OCI-LY3 (cell line): ENCODE results near the gene CLMP.

Source experiments
- H2AFZ ChIP-seq: fragments of 200-600, 300-600 bp; shearing (Covaris generic); 2 replicates; pipeline ENCODE4 v1.6.0; 2014; ENCODE audit warnings: antibody characterized with exemption, low read depth, low read length
- H3K27ac ChIP-seq: fragments of 200-600, 300-600 bp; sonication (generic); 2 replicates; pipeline ENCODE4 v1.5.1; 2014; ENCODE audit warnings: mild to moderate bottlenecking, low read length, moderate library complexity, mixed read lengths
- H3K27me3 ChIP-seq: fragments of 200-600, 300-600 bp; sonication (generic); 2 replicates; pipeline ENCODE4 v1.6.1; 2014; ENCODE audit warnings: low read depth, low read length, mixed read lengths
- H3K36me3 ChIP-seq: fragments of 200-600, 300-600 bp; sonication (generic); replicated peaks from 2 replicates; pipeline ENCODE3; 2014; ENCODE audit warnings: low read depth, low read length, mixed read lengths
- H3K4me1 ChIP-seq: fragments of 300-600, 200-600 bp; sonication (generic); 2 replicates; pipeline ENCODE4 v1.6.1; 2014; ENCODE audit warnings: low read length, mixed read lengths
- H3K4me2 ChIP-seq: fragments of 200-600, 300-600 bp; sonication (generic); 2 replicates; pipeline ENCODE4 v1.6.1; 2014; ENCODE audit warnings: low read length, mixed read lengths
- H3K4me3 ChIP-seq: fragments of 300-600, 200-600 bp; sonication (generic); 2 replicates; pipeline ENCODE4 v1.5.1; 2014; ENCODE audit warnings: antibody characterized with exemption, mild to moderate bottlenecking, low read length, moderate library complexity
- H3K79me2 ChIP-seq: fragments of 300-600, 200-600 bp; shearing (Covaris generic); 2 replicates; pipeline ENCODE4 v1.6.1; 2014; ENCODE audit warnings: mild to moderate bottlenecking, low read length, mixed read lengths
- H3K9ac ChIP-seq: fragments of 300-600, 200-600 bp; shearing (Covaris generic); 2 replicates; pipeline ENCODE4 v1.6.0; 2014; ENCODE audit warnings: mild to moderate bottlenecking, low read length, moderate library complexity
- H3K9me3 ChIP-seq: fragments of 200-600, 300-600 bp; shearing (Covaris generic); 2 replicates; pipeline ENCODE4 v1.6.1; 2014; ENCODE audit warnings: low read length, mixed read lengths; ENCODE audit not compliant: insufficient read depth
- H4K20me1 ChIP-seq: fragments of 200-600, 300-600 bp; sonication (generic); 2 replicates; pipeline ENCODE4 v1.6.1; 2016; ENCODE audit warnings: low read length, mixed read lengths; ENCODE audit not compliant: insufficient read depth
- EZH2phosphoT487 ChIP-seq: fragments of 200-600 bp; shearing (Covaris generic); IDR thresholded peaks from 2 replicates; pipeline ENCODE4 v1.6.1; 2018; ENCODE audit warnings: antibody characterized with exemption, mixed run types, low read depth
- TF ChIP-seq, protein P1 (sequence below): fragments of 200-600, 300-600 bp; sonication (generic); IDR thresholded peaks from 2 replicates; pipeline ENCODE4 v1.5.1; 2014; ENCODE audit warnings: antibody characterized with exemption, low read length, low read depth

The CLMP gene

GRCh38 chr11:123181767-123182500 is 13.1 kb downstream of the CLMP start:
- Histone ChIP-seq H3K36me3 (no peaks in the 10 kb centered on the region), H3K9ac (no peak overlapping the region), H3K4me3 (no peak overlapping the region), H3K27ac (no peak overlapping the region), H3K27me3 (peaks cover 6% of the 10 kb centered on the region; the same call in 1 of the 2 replicates), H4K20me1 (no peaks in the 10 kb centered on the region), H3K9me3 (no peaks in the 10 kb centered on the region), H3K79me2 (no peaks in the 10 kb centered on the region), H2AFZ (no peak overlapping the region), H3K4me2 (no peak overlapping the region), H3K4me1 (peaks cover 9% of the 10 kb centered on the region)
- TF ChIP-seq, protein P1, sequence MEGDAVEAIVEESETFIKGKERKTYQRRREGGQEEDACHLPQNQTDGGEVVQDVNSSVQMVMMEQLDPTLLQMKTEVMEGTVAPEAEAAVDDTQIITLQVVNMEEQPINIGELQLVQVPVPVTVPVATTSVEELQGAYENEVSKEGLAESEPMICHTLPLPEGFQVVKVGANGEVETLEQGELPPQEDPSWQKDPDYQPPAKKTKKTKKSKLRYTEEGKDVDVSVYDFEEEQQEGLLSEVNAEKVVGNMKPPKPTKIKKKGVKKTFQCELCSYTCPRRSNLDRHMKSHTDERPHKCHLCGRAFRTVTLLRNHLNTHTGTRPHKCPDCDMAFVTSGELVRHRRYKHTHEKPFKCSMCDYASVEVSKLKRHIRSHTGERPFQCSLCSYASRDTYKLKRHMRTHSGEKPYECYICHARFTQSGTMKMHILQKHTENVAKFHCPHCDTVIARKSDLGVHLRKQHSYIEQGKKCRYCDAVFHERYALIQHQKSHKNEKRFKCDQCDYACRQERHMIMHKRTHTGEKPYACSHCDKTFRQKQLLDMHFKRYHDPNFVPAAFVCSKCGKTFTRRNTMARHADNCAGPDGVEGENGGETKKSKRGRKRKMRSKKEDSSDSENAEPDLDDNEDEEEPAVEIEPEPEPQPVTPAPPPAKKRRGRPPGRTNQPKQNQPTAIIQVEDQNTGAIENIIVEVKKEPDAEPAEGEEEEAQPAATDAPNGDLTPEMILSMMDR = no peak
- no peak for TF ChIP-seq EZH2phosphoT487

- Histone ChIP-seq H3K4me2 (no peak overlapping the region), H2AFZ (no peak overlapping the region), H4K20me1 (no peaks in the 10 kb centered on the region), H3K79me2 (no peaks in the 10 kb centered on the region), H3K27ac (no peak overlapping the region), H3K4me3 (no peak overlapping the region), H3K9ac (no peak overlapping the region), H3K9me3 (no peaks in the 10 kb centered on the region), H3K27me3 (peaks cover 6% of the 10 kb centered on the region; the same call in 1 of the 2 replicates), H3K36me3 (no peaks in the 10 kb centered on the region), H3K4me1 (peaks cover 9% of the 10 kb centered on the region)
- TF ChIP-seq EZH2phosphoT487 = no peak
- TF ChIP-seq, protein P1 = no peak
These were observed 14.0 kb downstream of the CLMP start for GRCh38 chr11:123181075-123181474.

DNA sequence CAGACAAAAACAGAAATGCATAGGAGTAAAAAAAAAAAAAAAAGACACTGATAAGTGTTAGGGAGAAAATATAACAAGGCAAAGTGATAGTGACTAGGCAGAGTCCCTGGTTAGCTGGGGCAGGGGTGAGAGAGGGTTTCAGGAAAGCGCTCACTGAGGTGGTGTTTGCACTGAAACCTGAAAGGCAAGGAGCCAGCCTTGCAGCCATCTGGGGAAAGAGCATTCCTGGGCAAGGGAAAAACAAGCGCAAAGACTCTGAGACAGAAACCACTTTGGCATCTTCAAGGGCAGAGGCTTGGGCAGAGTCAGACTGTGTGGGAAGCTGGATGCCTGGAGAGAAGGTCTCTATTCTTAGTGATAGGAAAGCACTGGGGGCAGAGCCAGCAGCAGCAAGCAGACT is 14.5 kb downstream of the CLMP start:
- no peak overlapping the region for H3K9ac ChIP-seq
- peaks cover 9% of the 10 kb centered on the region for H3K4me1 ChIP-seq
- no peak overlapping the region for H2AFZ ChIP-seq
- H3K9me3 ChIP-seq = no peaks in the 10 kb centered on the region
- H4K20me1 ChIP-seq = no peaks in the 10 kb centered on the region
- H3K79me2 ChIP-seq = no peaks in the 10 kb centered on the region
- no peak overlapping the region for H3K27ac ChIP-seq
- peaks cover 6% of the 10 kb centered on the region; the same call in 1 of the 2 replicates for H3K27me3 ChIP-seq
- H3K4me3 ChIP-seq = no peak overlapping the region
- no peaks in the 10 kb centered on the region for H3K36me3 ChIP-seq
- TF ChIP-seq EZH2phosphoT487 = no peak
- TF ChIP-seq, protein P1 = no peak
- no peak overlapping the region for H3K4me2 ChIP-seq

DNA sequence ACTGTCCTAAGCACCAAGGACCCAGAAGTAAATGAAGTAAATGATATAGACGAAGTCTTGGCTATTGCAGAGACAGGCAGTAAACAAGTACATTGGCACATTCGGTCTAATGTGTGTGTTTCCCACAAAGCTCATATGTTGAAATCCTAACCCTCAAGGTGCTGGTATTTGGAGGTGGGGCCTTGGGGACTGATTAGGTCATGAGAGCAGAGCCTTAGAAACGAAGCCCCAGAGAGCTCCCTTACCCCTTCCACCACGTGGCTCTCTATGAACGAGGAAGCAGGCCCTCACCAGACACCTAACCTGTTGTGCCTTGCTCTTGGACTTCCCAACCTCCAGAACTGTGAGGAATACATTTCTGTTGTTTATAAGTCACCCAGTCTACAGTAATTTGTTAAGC is 14.9 kb downstream of the CLMP start:
- H3K4me1 ChIP-seq = peaks cover 9% of the 10 kb centered on the region
- no peaks in the 10 kb centered on the region for H3K36me3 ChIP-seq
- TF ChIP-seq, protein P1 = no peak
- TF ChIP-seq EZH2phosphoT487 = no peak
- no peak overlapping the region for H3K9ac ChIP-seq
- H3K79me2 ChIP-seq = no peaks in the 10 kb centered on the region
- no peak overlapping the region for H3K4me2 ChIP-seq
- no peak overlapping the region for H3K27ac ChIP-seq
- no peak overlapping the region for H3K4me3 ChIP-seq
- H3K27me3 ChIP-seq = peaks cover 6% of the 10 kb centered on the region; the same call in 1 of the 2 replicates
- no peak overlapping the region for H2AFZ ChIP-seq
- H4K20me1 ChIP-seq = no peaks in the 10 kb centered on the region
- no peaks in the 10 kb centered on the region for H3K9me3 ChIP-seq
